Activated T-cell treated with anti-CD3 and anti-CD28 coated beads for 48 hours (primary cell): ENCODE measurements around the gene GRID1.

Experiments used
- DNase-seq: peaks from one replicate; pipeline ENCODE4 v3.0.0-alpha.2; 2020; ENCODE audit warnings: low read depth

Gene GRID1

GRCh38 chr10:86353506-86354485 lies 12.8 kb downstream of the GRID1 start:
- DNase-seq: no peak

GRCh38 chr10:86350897-86351296 lies 15.7 kb downstream of the GRID1 start:
- no peak for DNase-seq

DNA sequence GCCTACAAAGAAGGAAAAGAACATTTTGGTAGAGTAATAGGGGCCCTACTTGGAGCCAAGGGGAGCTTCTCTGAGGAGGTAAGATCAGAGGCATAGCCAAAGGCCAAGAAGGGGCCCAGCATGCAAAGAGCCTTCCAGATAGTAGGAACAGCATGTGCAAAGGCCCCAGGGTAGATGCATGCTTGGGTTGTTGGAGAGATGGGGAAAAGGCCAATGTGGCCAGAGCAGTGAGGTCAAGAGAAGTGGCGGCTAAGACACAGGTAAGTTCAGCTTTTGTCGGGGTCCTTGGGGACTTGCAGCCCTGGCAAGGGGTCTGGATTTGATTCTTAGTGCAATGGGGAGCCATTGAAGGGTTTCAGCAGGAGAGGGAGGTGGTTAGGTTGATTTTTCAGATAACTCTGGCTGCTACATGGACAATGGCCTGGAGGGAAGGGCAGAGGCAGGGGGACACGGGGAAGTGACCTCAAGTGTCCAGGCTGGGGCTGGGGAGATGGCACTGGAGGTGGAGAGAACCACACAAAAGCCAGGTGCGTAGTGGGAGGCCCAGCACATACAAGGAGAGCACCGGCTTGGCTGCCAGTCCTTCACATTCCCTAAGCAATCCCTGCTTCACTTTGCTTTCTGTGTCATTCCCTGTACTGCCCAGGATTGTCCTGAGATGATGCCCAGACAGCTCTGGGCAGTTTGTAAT lies 16.5 kb downstream of the GRID1 start:
- DNase-seq: no peak

DNA sequence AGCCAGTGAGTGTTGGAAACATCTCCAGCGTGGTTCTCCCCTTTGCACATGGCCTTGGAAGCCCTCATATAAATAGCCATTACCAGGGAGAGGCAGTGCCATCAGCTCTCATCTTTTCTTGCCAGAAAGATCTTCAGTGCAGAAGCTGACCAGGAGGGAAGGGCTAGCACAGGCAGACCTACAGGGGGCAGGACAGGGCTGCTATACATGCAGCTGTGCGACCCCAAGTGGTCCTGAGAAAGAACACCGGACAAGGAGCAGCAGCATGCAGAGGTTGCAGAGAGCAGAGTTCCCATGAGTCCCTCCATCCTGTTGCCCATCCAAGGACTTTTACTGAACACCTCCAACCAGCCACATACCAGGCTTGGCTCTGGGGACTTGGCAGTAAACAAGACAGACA lies 17.1 kb downstream of the GRID1 start:
- no peak for DNase-seq

DNA sequence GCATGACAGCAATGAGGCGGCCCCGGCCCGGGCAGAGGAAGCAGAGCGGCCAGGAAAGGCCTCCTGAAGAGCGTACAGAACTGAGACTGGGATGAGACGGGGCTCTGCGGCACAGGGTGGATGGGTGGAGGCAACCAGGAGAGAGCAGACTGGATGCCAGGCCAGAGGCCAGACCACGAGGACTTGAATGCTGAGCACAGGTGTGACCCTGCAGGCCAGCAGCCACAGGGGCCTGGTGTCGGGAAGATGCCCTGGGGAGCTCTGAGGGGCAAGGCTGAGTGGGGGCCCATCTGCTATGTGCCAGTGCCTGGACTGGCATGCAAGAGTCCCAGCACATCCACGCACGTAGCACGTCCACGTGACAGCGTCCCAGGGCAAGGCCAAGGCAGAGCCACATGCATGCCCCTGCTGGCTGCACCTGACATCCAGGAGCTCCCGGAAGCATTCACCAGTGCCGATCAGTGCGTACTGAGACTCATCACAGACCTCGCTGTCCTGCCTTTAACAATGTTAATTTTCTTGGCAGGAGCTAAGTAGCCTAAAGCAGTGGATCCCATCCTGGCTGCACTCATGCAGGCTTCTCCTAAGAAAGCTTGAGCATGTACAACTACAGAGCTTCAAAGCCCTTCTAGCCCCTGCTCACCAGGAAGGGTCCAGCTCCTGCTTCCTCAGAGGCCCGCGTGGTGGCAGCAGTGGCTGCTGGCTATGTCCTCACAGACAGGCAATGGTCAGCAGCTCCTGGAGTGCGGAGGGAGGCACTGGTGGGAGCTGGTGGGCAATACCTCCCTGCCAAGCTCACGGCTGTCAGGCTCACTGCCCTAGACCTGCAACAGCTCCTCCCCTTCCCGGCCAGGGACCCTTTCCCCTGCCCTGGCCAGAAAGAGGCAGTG lies 18.0 kb downstream of the GRID1 start:
- no peak for DNase-seq

DNA sequence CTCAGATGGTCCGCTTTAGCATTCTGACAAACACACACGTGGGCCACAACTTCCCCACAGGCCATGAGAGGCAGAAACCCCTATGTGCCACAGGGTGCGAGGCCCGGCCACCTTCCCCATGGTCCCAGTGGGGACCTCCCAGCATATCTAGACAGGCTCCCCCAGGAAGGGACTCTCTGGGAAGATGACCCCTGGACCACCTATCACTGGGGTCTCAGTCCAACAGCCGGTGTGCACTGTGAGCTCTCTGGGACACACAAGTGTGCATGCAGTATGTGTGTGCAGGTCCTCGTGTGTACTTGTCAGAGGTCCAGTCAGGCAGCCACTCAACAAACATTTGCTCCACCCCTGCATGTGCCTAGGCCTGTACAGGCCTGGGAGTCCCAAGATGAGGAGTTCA lies 18.7 kb downstream of the GRID1 start:
- no peak for DNase-seq

GRCh38 chr10:86346799-86347665 lies 19.6 kb downstream of the GRID1 start:
- no peak for DNase-seq

- no peak for DNase-seq
These were observed 20.5 kb downstream of the GRID1 start for GRCh38 chr10:86345859-86346798.

DNA sequence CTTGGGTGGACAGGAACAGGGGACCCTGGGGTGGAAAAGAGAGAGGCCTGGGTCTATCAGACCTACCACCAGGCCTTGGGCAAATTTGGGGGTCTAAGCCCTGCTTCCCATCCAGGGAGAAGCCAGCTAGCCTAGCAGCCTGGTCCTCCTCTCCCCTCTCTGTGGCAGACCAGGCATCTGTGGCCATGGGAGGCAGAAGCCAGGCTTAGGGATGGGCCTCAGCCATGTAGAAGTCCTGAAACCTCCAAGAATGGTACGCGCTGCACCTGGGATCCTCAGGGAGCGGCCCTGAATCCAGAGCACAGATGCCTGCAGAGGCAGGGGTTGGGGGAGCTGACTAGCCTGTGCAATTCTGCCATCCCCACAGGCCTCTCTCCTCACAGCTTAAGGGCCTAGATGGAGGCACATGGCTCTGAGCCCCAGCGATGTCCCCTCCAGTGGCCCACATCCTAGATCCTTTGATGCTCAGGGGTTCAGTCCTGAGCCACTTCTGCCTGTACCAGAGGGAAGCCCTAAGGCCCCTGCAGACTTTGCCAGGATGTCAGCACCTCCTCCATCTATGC lies 21.2 kb downstream of the GRID1 start:
- DNase-seq: no peak

DNA sequence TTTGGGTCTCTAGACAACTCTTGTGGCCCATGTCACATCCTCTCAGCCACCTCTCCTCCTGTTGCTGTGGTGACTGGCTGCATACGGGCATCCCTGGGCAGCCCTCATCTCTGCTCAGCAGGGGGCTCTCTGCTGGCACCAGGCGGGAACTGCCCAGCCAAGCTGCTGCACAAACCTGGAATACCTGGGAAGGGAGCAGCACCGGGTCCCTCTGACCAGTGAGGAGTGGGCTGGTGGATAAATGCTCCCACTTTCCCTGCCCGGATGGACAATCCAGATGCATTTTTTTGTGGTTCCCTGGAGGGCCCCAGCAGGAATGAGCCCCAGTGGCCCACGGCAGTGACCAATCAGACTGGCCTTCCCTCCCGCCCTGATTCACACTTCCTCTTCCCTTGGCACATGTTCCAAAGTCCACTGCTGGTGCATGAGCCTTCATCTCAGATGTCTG lies 21.9 kb downstream of the GRID1 start:
- no peak for DNase-seq

DNA sequence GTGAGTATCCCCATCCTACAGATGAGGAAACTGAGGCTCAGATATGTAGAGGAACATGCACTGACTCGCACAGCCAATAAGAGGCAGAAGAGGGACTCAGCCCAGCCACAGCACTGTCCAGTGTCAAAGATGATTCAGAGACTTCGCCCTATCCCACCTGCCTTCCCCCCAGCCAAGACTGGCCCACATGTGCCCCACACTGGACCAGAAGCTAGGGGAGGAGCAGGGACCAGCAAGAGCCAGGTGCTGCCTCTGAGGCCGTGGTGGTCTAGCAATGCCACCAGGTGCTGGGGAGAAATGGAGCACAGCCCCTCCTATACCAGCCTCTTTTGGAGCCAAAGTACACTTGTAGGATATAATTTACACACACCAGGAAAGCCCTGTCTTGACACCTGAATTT lies 22.3 kb downstream of the GRID1 start:
- DNase-seq: no peak

GRCh38 chr10:86343761-86344160 lies 22.8 kb downstream of the GRID1 start:
- DNase-seq: no peak

GRCh38 chr10:86342111-86342863 lies 24.3 kb downstream of the GRID1 start:
- DNase-seq: no peak

DNA sequence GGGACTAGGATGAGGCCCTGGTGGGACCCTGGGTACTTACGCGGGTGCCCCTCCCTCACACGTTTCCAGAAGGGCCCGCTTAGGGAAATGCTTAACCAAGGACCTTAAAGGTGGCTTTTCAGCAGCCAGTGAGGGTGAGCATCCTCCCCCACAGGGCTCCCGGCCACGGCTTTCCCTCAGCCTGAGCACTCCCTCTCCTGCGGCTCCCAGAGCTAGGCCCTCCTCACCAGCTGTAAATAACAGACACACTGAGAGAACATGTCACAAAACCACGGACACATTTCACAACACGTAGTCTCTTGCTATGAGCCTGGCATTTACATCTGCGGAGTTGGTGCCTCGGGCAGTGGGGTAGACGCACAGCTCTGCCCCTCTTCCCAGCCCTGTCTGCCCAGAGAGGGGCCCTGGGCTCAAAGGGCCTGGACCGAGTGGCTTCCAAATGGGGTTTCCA lies 25.2 kb downstream of the GRID1 start:
- no peak for DNase-seq

GRCh38 chr10:86340991-86341260 lies 25.7 kb downstream of the GRID1 start:
- DNase-seq: no peak

- no peak for DNase-seq
These were observed 26.2 kb downstream of the GRID1 start for GRCh38 chr10:86340176-86340990.

DNA sequence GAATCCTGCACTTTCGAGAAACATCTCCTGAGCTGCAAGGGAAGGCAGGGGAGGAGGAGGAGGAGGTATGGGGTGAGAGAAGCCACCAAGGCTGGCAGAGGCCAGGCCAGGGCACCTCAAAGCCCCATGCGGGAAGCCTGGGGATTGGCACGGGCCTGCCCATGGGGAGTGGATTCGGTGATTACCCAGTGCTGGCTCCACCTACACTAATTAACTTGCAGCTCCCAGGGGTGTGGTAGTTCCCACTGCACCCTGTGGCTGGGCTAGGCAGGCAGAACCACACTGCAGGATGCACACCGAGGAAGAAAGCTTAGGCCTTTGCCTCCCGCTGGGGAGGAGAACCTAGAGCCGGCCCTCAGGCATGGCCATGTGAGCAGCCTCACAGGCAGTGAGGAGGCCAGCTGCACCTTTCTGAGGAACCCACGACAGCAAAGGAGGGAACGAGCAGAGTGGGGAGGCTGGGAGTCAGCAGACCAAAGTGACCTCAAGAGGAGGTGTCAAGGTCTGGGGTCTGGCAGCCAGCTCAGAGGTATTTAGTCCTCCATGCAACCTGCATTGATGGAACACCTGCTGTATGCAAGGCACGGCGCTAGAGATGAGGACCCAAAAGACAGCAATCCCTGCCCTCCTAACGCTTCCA lies 27.2 kb downstream of the GRID1 start:
- DNase-seq: no peak

- DNase-seq: no peak
These were observed 29.4 kb downstream of the GRID1 start for GRCh38 chr10:86337121-86337601.
